Measurements from ENCODE around the gene STK32B. TPM values are rescaled to one million over a fixed set of nuclear protein-coding genes. Genes with fewer than 3 reads are reported as not detected.
"Not testable (repeated sequence)": the region's sequence is repeated elsewhere in the genome, so short reads cannot be mapped to it uniquely, and the experiment has no call there.

STK32B gene
- total RNA-seq, 1 experiment from 2014 or later: not detected

DNA sequence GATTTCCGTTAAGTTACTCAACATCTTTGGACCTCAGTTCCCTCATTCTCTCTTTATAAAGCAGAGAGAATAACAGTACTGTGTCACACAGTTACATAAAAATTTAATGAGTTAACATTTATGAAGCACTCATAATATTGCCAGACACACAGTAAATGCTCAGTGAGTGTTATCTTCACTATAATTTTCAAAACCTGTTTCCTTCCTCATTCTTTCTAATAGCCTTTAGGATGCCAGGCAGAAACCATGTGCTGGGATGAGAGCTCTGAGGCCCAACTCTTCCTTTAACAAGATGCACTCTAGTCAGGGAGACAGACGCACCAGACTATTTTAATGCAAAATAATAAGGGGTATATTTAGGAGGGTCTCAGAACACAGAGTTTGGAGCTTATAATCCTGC, 208.2 kb downstream of the STK32B start:
- no peak for DNase-seq (ENCODE audit: low spot score)

DNA sequence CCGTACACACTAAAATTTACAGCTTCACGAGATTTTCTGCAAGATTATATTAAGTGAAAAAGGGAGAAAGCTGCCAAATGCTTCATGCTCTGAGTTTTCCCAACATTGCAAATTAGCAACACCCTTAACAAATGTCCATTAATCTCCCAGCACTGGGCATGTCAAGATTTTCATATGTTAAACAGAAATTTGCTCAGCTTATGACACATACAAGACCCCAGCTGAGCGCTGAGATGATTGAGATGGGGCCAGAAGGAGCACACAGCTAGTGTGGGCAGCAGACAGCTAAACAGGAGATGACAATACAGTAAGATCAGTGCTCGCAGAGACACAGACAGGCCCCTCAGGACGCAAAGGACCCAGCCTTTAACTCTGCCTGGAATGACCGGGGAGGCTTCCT, 208.8 kb downstream of the STK32B start:
- DNase-seq (ENCODE audit: low spot score): no peak

DNA sequence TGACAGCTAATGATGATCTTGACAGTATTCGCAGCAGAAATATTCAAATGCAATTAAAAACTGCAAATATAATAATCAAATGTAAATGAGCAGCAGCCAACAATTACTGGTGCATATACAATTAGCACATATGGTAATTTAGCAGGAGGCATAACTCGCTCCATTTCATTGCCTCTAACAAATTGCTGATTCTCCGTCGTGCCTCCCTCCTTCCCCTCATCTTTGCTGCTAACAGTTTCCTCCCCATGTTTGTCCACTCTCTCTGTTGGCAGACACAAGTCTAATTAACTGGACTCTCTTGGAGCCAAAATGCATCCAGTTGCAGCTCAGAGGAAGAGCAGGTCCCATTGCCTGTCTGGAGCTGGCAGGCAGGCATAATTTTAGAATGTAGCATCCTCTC, 210.6 kb downstream of the STK32B start:
- DNase-seq (ENCODE audit: low spot score): no peak

DNA sequence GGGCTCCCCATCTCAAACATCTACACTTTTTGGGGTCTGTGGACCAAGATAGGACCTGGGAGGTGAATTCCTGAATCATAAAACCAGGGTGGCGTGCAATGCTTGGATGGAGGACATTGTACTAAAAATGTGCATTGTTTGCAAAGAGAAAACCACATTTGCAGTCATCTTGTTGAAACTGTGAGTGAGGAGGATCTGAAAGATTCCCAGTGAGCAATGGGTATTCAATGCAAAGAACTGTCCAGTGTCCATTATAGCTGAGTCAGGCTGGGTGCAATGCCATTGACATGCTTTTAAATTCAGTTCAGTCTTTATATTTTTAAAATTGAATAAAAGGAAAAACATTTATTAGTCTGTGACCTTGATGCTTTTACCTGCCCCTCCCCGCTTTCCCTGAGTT, 215.7 kb downstream of the STK32B start:
- no peak for DNase-seq (ENCODE audit: low spot score)

DNA sequence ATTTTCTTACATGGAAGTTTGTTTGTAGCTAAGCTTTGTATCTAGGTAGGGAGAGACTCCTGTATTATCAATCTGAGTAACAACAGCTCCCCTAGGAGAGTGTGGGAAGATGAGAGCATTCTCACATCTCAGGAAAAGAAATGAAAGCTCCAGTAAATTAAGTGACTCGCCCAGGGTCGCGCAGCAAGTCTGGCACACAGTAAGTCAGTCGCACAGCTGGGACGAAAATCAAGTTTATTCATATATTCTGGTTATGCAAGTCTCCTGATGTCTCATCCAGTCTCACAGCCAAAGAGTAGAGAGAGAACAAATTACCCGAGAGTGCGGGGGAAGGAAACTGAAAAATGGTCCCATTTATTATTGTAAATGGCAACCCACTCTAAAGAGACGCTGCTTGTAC, 216.1 kb downstream of the STK32B start:
- DNase-seq (ENCODE audit: low spot score): no peak

DNA sequence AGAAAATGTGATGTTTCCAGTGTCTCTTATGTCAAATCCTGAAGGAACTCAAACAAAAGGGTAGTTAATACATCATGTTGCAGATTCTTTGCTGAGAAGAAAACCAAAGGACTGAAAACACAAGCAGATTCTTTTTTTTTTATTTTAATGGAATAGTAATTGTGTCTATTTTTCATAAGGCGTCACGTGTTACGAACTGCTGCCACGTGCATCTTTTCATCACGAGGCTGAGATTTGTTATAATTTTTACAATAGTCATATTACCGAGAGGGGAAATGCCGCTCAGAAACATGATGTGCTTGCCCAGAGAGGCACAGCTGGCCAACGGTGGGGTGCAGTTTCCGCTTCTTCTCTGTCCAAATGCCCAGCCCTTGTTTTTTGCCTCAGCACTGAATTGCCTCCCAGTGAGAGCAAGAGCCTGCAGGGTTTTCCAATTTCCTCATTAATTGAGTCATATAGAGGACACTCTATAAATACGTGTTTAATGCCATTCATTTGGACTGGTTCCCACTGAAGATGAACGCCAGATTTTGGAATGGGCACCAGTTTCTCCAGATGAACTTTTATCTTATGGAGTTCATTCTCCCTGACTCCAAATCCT, 225.3 kb downstream of the STK32B start:
- no peak for DNase-seq (ENCODE audit: low spot score)

DNA sequence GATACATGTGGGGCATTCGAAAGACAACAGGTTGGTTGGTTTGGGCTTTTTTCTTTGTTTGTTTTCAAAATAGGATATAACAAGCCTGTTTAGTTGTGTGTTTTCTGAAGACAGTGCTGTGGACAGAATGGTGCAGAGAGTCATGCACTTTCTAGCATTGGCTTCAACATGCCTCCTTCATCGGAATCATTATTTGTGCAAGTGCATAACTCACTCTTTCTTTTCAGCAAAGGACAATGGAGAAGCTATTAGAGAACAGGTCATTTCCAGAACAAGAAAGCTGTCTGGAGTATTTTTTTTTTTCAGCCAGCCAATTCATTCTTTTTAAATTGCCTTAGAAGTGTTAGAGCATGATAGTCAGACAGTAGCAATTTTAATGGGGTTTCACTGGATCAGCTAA, 225.8 kb downstream of the STK32B start:
- no peak for DNase-seq (ENCODE audit: low spot score)

DNA sequence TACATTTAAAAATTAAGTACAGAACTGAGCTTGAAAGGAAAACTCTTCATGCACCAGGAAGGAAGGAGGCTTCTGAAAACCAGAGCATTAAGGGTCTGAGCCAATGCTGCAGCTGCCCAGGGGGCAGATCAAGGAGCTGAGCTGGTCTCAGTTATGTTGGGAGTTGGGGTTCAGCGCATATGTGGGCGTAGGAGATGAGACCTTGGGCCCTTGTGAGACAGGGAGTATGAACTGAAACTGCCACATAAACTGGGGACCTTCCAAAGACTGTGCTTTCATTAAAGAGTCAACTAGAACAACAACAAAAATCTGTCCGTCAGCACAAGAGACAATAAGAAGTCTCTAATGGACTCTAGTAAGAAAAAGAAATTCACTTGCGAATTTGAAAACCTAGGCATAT, 226.9 kb downstream of the STK32B start:
- no peak for DNase-seq (ENCODE audit: low spot score)

DNA sequence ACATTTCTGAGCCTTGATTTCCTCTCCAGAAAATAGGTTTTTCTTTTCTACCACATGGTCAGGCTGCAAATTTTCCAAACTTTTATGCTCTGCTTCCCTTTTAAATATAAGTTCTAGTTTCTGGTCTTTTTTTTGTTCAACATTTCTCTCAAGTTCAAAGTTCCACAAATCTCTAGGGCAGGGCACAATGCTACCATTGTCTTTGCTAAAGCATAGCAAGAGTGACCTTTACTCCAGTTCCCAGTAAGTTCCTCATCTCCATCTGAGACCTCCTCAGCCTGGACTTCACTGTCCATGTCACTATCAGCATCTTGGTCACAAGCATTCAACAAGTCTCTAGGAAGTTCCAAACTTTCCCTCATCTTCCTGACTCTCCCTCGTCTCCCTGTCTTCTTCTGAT, 228.8 kb downstream of the STK32B start:
- DNase-seq (ENCODE audit: low spot score): not testable (repeated sequence)

DNA sequence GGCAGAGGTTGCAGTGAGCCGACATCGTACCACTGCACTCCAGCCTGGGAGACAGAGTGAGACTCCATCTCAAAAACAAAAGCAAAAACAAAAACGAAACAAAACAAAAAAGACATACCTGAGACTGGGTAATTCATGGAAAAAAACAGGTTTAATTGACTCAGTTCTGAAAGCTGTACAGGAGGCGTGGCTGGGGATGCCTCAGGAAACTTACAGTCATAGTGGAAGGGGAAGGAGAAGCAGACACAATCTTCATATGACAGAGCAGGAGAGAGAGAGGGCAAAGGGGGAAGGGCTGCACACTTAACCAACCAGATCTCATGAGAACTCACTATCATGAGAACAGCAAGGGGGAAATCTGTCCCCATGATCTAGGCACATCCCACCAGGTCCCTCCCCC, 229.5 kb downstream of the STK32B start:
- DNase-seq (ENCODE audit: low spot score): no peak

DNA sequence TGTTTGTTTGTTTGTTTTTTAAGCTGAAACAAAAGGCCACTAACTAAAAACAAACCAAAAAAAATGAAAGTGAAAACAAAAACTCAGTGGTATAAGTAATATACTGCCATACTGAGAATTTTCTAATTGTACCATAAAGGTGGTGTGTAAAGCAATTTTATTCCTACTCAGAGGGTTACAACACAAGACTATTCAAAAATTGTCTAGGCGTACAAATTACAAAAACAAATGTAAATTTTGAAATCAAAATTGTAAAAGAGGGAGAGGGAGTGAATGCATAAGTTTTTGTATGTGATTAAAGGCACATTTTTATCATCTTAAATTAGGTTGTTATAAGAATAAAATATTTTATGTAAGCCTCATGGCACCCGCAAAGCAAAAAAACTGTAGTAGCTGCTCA, 232.6 kb downstream of the STK32B start:
- no peak for DNase-seq (ENCODE audit: low spot score)

DNA sequence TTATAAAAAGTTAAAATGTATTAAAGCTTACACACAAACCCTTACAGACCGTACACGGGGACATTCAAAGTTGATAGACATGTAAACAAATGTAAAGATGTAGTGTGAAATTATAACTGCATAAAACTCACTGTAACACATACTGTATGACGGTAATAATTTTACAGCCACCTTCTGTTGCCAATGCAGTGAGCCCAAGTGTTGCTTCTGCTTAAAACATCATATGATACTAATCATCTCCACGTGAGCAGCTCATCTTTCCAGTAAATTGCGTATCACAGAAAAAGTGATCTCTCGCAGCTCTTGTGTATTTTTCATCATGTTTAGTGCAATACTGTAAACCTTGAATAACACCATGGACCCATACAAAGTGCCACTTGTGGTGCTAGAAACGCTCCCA, 233.2 kb downstream of the STK32B start:
- DNase-seq (ENCODE audit: low spot score): no peak

DNA sequence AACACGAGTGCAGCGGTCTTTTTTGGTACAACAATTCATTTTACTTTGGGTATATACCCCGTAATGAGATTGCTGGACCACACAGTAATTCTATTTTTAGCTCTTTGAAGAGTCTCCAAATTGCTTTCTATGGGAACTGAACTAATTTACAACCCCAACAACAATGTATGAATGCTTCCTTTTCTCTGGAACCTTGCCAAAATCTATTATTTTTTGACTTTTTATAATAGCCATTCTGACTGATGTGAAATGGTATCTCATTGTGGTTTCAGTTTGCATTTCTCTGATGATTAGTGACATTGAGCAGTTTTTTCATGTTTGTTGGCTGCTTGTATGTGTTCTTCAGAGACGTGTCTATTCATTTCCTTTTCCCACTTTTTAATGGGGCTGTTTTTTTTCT, 240.8 kb downstream of the STK32B start:
- DNase-seq (ENCODE audit: low spot score): no peak

DNA sequence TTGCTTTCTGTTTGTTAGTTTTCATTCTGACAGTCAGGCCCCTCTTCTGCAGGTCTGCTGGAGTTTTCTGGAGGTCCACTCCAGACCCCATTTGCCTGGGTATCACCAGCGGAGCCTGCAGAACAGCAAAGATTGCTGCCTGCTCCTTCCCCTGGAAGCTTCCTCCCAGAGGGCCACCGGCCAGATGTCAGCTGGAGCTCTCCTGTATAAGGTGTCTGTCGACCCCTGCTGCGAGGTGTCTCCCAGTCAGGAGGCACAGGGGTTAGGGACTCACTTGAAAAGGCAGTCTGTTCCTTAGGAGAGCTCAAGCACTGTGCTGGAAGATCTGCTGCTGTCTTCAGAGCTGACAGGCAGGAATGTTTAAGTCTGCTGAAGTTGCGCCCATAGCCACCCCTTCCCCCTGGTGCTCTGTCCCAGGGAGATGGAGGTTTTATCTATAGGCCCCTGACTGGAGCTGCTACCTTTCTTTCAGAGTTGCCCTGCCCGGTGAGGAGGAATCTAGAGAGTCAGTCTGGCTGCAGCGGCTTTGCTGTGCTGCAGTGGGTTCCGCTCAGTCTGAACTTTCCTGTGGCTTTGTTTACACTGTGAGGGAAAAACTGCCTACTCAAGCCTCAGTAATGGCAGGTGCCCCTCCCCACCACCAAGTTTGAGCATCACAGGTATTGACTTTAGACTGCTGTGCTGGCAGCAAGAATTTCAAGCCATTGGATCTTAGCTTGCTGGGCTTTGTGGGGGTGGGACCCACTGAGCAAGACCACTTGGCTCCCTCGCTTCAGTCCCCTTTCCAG, 246.9 kb downstream of the STK32B start:
- not testable (repeated sequence) for DNase-seq (ENCODE audit: low spot score)

DNA sequence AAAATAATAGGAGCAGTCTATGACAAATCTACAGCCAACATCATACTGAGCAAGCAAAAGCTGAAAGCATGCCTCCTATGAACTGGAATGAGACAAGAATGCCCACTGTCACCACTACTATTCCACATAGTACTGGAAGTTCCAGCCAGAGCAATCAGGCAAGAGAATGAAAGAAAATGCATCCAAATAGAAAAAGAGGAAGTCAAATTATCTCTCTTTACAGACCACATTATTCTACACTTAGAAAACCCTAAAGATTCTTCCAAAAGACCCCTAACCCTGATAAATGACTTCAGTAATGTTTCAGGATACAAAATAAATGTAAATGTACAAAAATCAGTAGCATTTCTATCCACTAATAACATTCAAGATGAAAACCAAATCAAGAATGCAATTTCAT, 249.0 kb downstream of the STK32B start:
- DNase-seq (ENCODE audit: low spot score): no peak

DNA sequence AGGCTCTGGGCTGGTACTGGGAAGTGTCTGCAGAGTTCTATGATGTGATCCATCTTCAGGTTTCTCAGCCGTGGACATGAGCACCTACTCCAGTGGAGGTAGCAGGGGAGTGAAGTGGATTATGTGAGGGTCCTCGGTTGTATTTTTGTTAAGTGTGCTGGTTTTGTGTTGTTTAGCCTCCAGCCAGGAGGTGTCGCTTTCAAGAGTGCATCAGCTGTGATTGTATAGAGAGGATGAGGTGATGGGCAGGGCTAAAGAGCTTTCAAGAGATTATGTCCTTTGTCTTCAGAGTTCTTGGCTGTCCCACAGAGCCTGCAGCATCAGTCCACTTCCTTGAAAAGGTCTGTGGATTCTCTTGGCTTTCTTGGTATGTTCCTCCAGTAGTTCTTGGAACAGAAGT, 256.6 kb downstream of the STK32B start:
- no peak for DNase-seq (ENCODE audit: low spot score)

DNA sequence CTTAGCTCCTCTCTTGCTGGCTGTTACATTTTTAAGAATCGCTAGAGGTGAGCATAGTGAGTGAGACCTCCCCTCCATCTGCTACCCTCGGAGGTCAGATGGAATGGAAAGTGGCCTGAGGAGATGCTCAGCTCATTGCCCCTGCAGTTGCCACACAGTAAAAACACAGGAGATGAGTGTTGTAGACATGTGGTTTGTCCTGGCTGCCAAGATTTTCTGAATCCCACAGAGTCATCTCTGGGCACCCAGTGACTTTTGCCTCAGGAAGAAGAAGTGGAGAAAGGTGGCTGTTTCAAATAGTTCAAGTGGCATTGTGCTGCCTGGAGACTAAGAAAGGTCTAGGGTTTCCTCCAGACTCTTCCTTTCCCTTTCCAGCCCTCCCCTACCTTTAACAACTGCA, 271.0 kb downstream of the STK32B start:
- no peak for DNase-seq (ENCODE audit: low spot score)

DNA sequence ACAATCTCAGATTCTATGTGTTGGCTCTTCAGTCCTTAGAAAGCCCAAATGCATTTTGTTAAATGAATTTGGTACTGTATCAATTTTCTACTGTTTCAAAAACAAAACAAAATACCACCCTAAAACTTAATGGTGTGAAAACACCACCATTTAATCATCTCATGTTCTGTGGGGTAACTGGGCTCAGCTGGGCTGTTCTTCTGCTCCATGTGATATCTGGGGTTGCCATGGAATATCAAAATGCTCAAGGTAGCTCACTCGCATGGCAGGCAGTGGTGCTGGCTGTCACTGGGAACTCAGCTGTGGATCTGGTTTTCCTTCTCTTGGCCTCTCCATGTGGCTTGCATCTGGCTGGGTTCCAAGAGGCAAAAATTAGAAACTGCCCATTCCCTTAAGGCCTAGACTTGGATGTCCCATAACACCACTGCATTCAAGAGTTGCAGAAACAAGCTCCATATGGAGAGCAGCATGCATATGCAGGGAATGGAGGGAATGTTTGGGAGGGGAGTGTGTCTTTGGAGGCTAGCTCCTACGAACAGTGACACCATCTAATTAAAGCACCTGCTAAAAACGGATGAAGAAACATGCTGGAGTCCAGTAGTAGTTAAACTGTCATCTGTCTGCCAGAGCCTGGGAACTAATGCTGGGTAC, 279.2 kb downstream of the STK32B start:
- no peak for DNase-seq (ENCODE audit: low spot score)

DNA sequence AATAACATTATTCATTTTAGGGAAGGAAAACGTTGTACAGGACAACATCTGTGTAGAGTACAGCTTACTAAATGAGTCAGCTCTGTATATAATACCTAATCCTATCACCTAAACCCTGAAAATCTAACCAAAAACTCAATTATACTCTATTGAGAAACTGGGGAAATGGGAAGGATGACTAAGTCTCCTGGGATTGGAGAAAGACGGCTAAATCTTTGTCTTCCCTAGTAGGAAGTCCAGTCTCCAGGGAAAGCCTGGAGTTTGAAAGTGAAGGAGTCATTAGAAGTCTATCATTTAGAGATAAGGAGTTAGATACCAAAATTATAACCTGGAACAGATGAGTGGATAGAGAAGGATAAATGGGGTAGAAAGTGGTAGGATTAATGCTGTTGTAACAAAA, 286.5 kb downstream of the STK32B start:
- DNase-seq (ENCODE audit: low spot score): no peak

DNA sequence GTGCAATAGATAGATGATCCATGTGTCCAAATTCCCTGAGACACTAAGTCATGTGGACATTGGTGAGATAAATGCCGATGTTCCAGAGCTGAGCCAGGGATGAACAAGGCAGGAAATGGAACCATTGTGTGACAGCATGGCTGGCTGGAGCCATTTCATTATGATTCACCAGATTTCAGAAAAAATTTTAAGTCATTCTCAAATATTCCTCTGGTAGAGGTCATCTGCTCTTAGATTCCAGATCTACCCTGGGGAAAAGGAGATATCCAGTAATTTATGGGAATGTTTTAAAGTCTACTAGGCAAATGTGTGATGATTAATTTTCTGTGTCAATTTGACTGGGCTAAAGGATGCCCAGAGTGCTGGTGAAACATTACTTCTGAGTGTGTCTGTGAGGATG, 287.3 kb downstream of the STK32B start:
- DNase-seq (ENCODE audit: low spot score): no peak

DNA sequence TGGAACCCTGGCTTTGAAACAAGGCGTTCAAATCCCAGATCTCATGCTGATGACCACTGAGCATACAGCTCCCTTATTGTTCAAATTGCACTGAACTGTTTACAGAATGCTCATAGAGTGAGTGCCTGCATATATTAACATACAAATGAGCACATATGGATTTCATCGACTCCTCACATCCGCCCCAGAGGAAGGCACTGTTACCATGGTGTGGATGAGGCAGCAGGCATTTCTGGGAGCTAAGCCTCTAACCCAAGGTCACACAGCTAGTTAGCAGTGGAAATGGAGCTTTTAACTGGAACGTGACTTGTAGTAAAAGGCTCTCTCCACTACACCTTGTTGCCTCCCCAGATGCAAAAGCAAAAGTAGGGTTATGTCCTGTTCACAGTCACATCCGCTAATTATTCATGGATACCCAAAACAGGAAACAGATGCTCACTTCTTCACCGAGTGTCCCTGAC, 289.7 kb downstream of the STK32B start:
- no peak for DNase-seq (ENCODE audit: low spot score)

DNA sequence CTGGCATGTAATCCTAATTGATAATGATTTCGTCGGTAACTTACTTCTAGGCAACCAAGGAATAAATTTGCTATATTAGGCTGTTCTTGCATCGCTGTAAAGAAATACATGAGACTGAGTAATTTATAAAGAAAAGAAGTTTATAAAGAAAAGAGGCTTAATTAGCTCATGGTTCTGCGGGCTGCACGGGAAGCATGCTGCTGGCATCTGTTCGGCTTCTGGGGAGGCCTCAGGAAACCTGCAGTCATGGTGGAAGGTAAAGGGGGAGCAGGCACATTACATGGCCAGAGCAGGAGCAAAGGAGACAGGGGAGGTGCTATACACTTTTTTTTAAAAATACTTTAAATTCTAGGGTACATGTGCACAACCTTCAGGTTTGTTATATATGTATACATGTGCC, 290.2 kb downstream of the STK32B start:
- DNase-seq (ENCODE audit: low spot score): no peak

DNA sequence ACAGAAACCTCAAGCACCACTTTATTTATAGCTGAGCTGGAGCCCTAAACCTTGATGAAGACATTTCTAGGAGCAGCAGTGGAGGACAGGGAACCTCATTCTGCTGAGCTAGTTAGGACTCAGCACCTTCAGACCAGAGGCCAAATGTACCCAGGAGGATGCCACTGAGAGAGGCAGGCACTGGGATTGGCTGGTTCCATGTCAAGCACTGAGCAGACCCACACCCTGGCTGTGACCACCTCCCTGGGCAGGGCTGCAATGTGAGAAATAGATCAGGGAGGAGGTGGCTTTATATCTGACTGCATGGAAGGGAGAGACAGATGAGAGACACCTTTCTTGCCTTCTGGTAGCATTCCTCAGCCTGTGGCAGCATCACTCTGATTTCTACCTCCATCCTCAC, 304.6 kb downstream of the STK32B start:
- no peak for DNase-seq (ENCODE audit: low spot score)
